Stimulated activated CD4-positive, alpha-beta T cell treated with anti-CD3 and anti-CD28 coated beads, Interleukin-15, amount 100 ng/mL, for 48 hours (primary cell): Measurements from ENCODE around the gene DSE.

Experiments used
- DNase-seq, 2 donors: peaks; one replicate each; pipeline ENCODE4 v3.0.0-alpha.2; 2020; ENCODE audit warnings: low read depth in 2 of 2

The DSE gene

GRCh38 chr6:116445102-116445501 is 74.4 kb downstream of the DSE start:
- no peak for DNase-seq

- DNase-seq, result no peak
These were observed 75.7 kb downstream of the DSE start for GRCh38 chr6:116446399-116446798.

GRCh38 chr6:116447052-116447451 is 76.3 kb downstream of the DSE start:
- no peak for DNase-seq

- DNase-seq, result no peak
These were observed 76.8 kb downstream of the DSE start for GRCh38 chr6:116447496-116448011.

- no peak for DNase-seq
These were observed 78.8 kb downstream of the DSE start for GRCh38 chr6:116449565-116449964.

- DNase-seq, result no peak
These were observed 79.5 kb downstream of the DSE start for GRCh38 chr6:116450185-116450710.

GRCh38 chr6:116450769-116451740 is 80.3 kb downstream of the DSE start:
- no peak for DNase-seq

- DNase-seq, result no peak
These were observed 81.2 kb downstream of the DSE start for GRCh38 chr6:116451916-116452315.

GRCh38 chr6:116452531-116452930 is 81.8 kb downstream of the DSE start:
- DNase-seq, result no peak

- DNase-seq, result no peak
These were observed 85.4 kb downstream of the DSE start for GRCh38 chr6:116456106-116456505.

- no peak for DNase-seq
These were observed 86.2 kb downstream of the DSE start for GRCh38 chr6:116456927-116457326.

- no peak for DNase-seq
These were observed 87.5 kb downstream of the DSE start for GRCh38 chr6:116458264-116458663.

- no peak for DNase-seq
These were observed 89.2 kb downstream of the DSE start for GRCh38 chr6:116459927-116460326.

GRCh38 chr6:116461331-116461931 is 90.7 kb downstream of the DSE start, which contains the start of gene CALHM6:
Gene CALHM6 (plus strand): TSS chr6:116461375. CDS start chr6:116461930, 555 bp downstream.
- no peak for DNase-seq

GRCh38 chr6:116461932-116462885 is 91.5 kb downstream of the DSE start:
- DNase-seq, result peak; percentile 36 to 42

GRCh38 chr6:116463301-116463700 is 92.6 kb downstream of the DSE start:
- DNase-seq, result no peak

GRCh38 chr6:116465246-116465645 is 94.5 kb downstream of the DSE start:
- DNase-seq, result no peak

GRCh38 chr6:116467096-116467495 is 96.3 kb downstream of the DSE start:
- no peak for DNase-seq

GRCh38 chr6:116467514-116467913 is 96.8 kb downstream of the DSE start:
- no peak for DNase-seq

GRCh38 chr6:116468293-116468692 is 97.5 kb downstream of the DSE start:
- no peak for DNase-seq

GRCh38 chr6:116471531-116471930 is 100.8 kb downstream of the DSE start:
- DNase-seq, result no peak
